H1 (cell line): ENCODE measurements around the gene NLRC3. TPM values are rescaled to one million over a fixed set of nuclear protein-coding genes. Genes with fewer than 3 reads are reported as not detected.

ENCODE experiments used
- CTCF ChIA-PET: fragments of 300-600 bp; sonication (Branson Sonifier 250); formaldehyde crosslinking; loops from one replicate; lab custom pipeline; 2021; ENCODE audit not compliant: partially characterized antibody; lab: Charles Lee
- POLR2A ChIA-PET: fragments of 300-600 bp; sonication (Branson Sonifier 250); formaldehyde crosslinking; loops from one replicate; lab custom pipeline; 2021; ENCODE audit warnings: inconsistent platforms; ENCODE audit not compliant: partially characterized antibody; lab: Charles Lee
- DNase-seq, 2 experiments: peaks; one replicate each; pipeline versions ENCODE4 v3.0.0 to v3.0.0-alpha.2; 2010 to 2022; ENCODE audit warnings: low spot score in 2 of 2, low read depth in 1 of 2, mixed read lengths in 1 of 2
- FAIRE-seq: peaks from 2 replicates; lab custom pipeline; 2011; peaks lifted over from hg19 to GRCh38; lab: Jason Lieb, UNC
- H2AFZ ChIP-seq: 2 replicates; pipeline ENCODE4 v1.8.1; 2012; ENCODE audit warnings: low read length, inconsistent platforms
- H2AK5ac ChIP-seq: 2 replicates; pipeline ENCODE4 v1.6.1; 2013; ENCODE audit warnings: low read depth, low read length
- H2BK120ac ChIP-seq: replicated peaks from 2 replicates; pipeline ENCODE3; 2013; ENCODE audit warnings: low read depth, low read length, inconsistent platforms
- H2BK12ac ChIP-seq: 2 replicates; pipeline ENCODE4 v1.6.1; 2013; ENCODE audit warnings: low read depth, low read length
- H2BK15ac ChIP-seq: 2 replicates; pipeline ENCODE4 v1.6.1; 2013; ENCODE audit warnings: low read length
- H2BK20ac ChIP-seq: 2 replicates; pipeline ENCODE4 v1.6.1; 2013; ENCODE audit warnings: low read length
- H2BK5ac ChIP-seq: 2 replicates; pipeline ENCODE4 v1.6.1; 2013; ENCODE audit warnings: low read depth, low read length
- H3K14ac ChIP-seq: 2 replicates; pipeline ENCODE4 v1.6.1; 2013; ENCODE audit warnings: inconsistent platforms; ENCODE audit not compliant: insufficient read length
- H3K18ac ChIP-seq: 2 replicates; pipeline ENCODE4 v1.6.1; 2013; ENCODE audit warnings: low read length; ENCODE audit errors: extremely low read depth
- H3K23ac ChIP-seq: 2 replicates; pipeline ENCODE4 v1.6.1; 2013; ENCODE audit warnings: inconsistent platforms; ENCODE audit not compliant: insufficient read length
- H3K23me2 ChIP-seq: 2 replicates; pipeline ENCODE4 v1.6.1; 2013; ENCODE audit warnings: low read depth, low read length
- H3K27ac ChIP-seq: 2 replicates; pipeline ENCODE4 v1.6.1; 2011; ENCODE audit warnings: low read depth, low read length, inconsistent platforms
- H3K27me3 ChIP-seq, 4 experiments: replicated peaks in 1 of 4; 1 replicate in 1 of 4; 2 replicates in 3 of 4; pipeline versions ENCODE4 v1.6.1 to v1.8.1; 2011 to 2013; ENCODE audit warnings: low read length in 3 of 4, mild to moderate bottlenecking in 3 of 4, inconsistent platforms in 2 of 4, mixed read lengths in 2 of 4, moderate library complexity in 1 of 4; ENCODE audit not compliant: control insufficient read depth in 3 of 4, insufficient read depth in 3 of 4; ENCODE audit errors: extremely low read depth in 1 of 4
- H3K36me3 ChIP-seq, 4 experiments: 2 replicates each; pipeline versions ENCODE4 v1.6.1 to v1.8.1; 2011 to 2013; ENCODE audit warnings: mild to moderate bottlenecking in 4 of 4, low read length in 3 of 4, moderate library complexity in 2 of 4, control low read depth in 1 of 4, inconsistent platforms in 1 of 4; ENCODE audit not compliant: insufficient read depth in 4 of 4, control insufficient read depth in 2 of 4
- H3K4ac ChIP-seq: replicated peaks from 2 replicates; pipeline ENCODE3; 2013; ENCODE audit warnings: low read length, low read depth, mixed read lengths, inconsistent platforms; ENCODE audit not compliant: insufficient read length
- H3K4me1 ChIP-seq, 4 experiments: replicated peaks in 1 of 4; 1 replicate in 1 of 4; 2 replicates in 3 of 4; pipeline versions ENCODE4 v1.6.1 to v1.8.1; 2011 to 2013; ENCODE audit warnings: low read length in 3 of 4, inconsistent platforms in 2 of 4, mixed read lengths in 1 of 4; ENCODE audit not compliant: insufficient read depth in 4 of 4, control insufficient read depth in 3 of 4
- H3K4me2 ChIP-seq, 2 experiments: 2 replicates each; pipeline versions ENCODE4 v1.6.1 to v1.8.1; 2011 to 2013; ENCODE audit warnings: low read depth in 2 of 2, low read length in 2 of 2, control low read depth in 1 of 2, inconsistent platforms in 1 of 2, mild to moderate bottlenecking in 1 of 2; ENCODE audit not compliant: insufficient read depth in 1 of 2
- H3K4me3 ChIP-seq, 4 experiments: fragments of 200-600, 300-600 bp in 1 of 4; sonication (generic), shearing (Covaris generic), sonication (Bioruptor Twin) in 1 of 4; 2 replicates each; pipeline versions ENCODE4 v1.5.1 to v1.8.1; 2011 to 2016; ENCODE audit warnings: low read length in 4 of 4, low read depth in 3 of 4, control low read depth in 2 of 4, inconsistent platforms in 2 of 4, mild to moderate bottlenecking in 2 of 4, mixed read lengths in 1 of 4, moderate library complexity in 1 of 4; ENCODE audit not compliant: insufficient read depth in 2 of 4; ENCODE audit errors: extremely low read depth in 1 of 4
- H3K56ac ChIP-seq: replicated peaks from 2 replicates; pipeline ENCODE3; 2013; ENCODE audit warnings: low read depth, mild to moderate bottlenecking, mixed read lengths, low read length, inconsistent platforms; ENCODE audit not compliant: insufficient read length
- H3K79me1 ChIP-seq: 2 replicates; pipeline ENCODE4 v1.6.1; 2013; ENCODE audit warnings: low read depth, low read length, control low read depth
- H3K79me2 ChIP-seq, 2 experiments: 2 replicates each; pipeline versions ENCODE4 v1.6.1 to v1.8.1; 2012 to 2013; ENCODE audit warnings: low read length in 2 of 2, mild to moderate bottlenecking in 2 of 2, inconsistent platforms in 1 of 2; ENCODE audit not compliant: insufficient read depth in 2 of 2, control insufficient read depth in 1 of 2
- H3K9ac ChIP-seq, 4 experiments: replicated peaks in 1 of 4; 1 replicate in 1 of 4; 2 replicates in 3 of 4; pipeline versions ENCODE4 v1.6.1 to v1.8.1; 2011 to 2013; ENCODE audit warnings: low read depth in 3 of 4, low read length in 3 of 4, control low read depth in 2 of 4, mild to moderate bottlenecking in 2 of 4, moderate library complexity in 2 of 4, inconsistent platforms in 1 of 4; ENCODE audit errors: extremely low read depth in 1 of 4
- H3K9me3 ChIP-seq, 2 experiments: 2 replicates each; pipeline versions ENCODE4 v1.6.1 to v1.8.1; 2012 to 2013; ENCODE audit warnings: mild to moderate bottlenecking in 2 of 2, moderate library complexity in 2 of 2, control low read depth in 1 of 2, inconsistent platforms in 1 of 2, low read depth in 1 of 2, low read length in 1 of 2, mixed read lengths in 1 of 2; ENCODE audit not compliant: insufficient read depth in 2 of 2
- H4K20me1 ChIP-seq, 2 experiments: replicated peaks in 1 of 2; 2 replicates each; pipeline versions ENCODE3 to v1.8.1; 2011 to 2013; ENCODE audit warnings: inconsistent platforms in 2 of 2, low read length in 2 of 2, mild to moderate bottlenecking in 1 of 2; ENCODE audit not compliant: insufficient read depth in 2 of 2, control insufficient read depth in 1 of 2
- H4K5ac ChIP-seq: 2 replicates; pipeline ENCODE4 v1.6.1; 2013; ENCODE audit warnings: low read length, low read depth, mixed read lengths, inconsistent platforms; ENCODE audit not compliant: insufficient read length
- H4K8ac ChIP-seq: 2 replicates; pipeline ENCODE4 v1.8.0; 2013; ENCODE audit warnings: mild to moderate bottlenecking, moderate library complexity, low read length, inconsistent platforms; ENCODE audit not compliant: insufficient read depth; ENCODE audit errors: extremely low read depth
- H4K91ac ChIP-seq: replicated peaks from 2 replicates; pipeline ENCODE3; 2013; ENCODE audit warnings: low read length, mixed read lengths, inconsistent platforms; ENCODE audit not compliant: insufficient read length
- YY1 ChIP-seq: IDR thresholded peaks from 2 replicates; pipeline ENCODE4 v1.6.1; 2011; ENCODE audit warnings: low read depth, mild to moderate bottlenecking, low read length
- WGBS, 2 experiments: shearing (Covaris generic) in 1 of 2; methylation state at CpG; one replicate each; pipeline versions ENCODE4 v1.1.6 to v1.1.7; 2013 to 2015; ENCODE audit warnings: low lambda C conversion rate in 2 of 2, mixed read lengths in 2 of 2, inconsistent platforms in 1 of 2, low coverage in 1 of 2, missing lambda C conversion rate in 1 of 2; ENCODE audit not compliant: insufficient replicate concordance in 2 of 2, insufficient coverage in 1 of 2, insufficient read length in 1 of 2; ENCODE audit errors: extremely low coverage in 1 of 2, missing lambda C conversion rate in 1 of 2; 5-methylcytosine and 5-hydroxymethylcytosine counted together
- polyA plus RNA-seq, 7 experiments: library from polyadenylated mRNA; depleted of rRNA in 3 of 7; stranded (reverse) in 5 of 7; unstranded in 2 of 7; fragments of >200 nt in 5 of 7; fragments of 200-250 nt in 2 of 7; gene quantifications; 1 replicate in 5 of 7; 2 replicates in 1 of 7; 4 replicates in 1 of 7; pipeline versions ENCODE4 v1.2.1 to v1.2.3, GENCODE V29; 2011 to 2013; ENCODE audit warnings: missing spikeins in 2 of 7, mixed read lengths in 2 of 7
- total RNA-seq: library from RNA; stranded (reverse); fragmentation: NEBNext Ultra II Directional; extraction: Animal tissue kit (Norgen Biotek cat#: 25700); gene quantifications from 2 replicates; pipeline ENCODE4 v1.2.1, GENCODE V29; 2021

NLRC3 gene
- total and polyA plus RNA-seq, 2 of the 8 experiments (the other 6 are each of a cell fraction or from before 2014, with no cell fraction given), result 0.18 to 0.20 TPM

GRCh38 chr16:3503523-3503922, 73.7 kb downstream of the NLRC3 start:
- Histone ChIP-seq H4K5ac (no peak overlapping the region), H3K27me3 (no peaks in the 10 kb centered on the region), H3K27ac (no peak overlapping the region), H4K20me1 (no peaks in the 10 kb centered on the region), H3K9me3 (no peaks in the 10 kb centered on the region), H2BK5ac (no peak overlapping the region), H3K79me2 (no peaks in the 10 kb centered on the region), H3K4me3 (no peak overlapping the region), H3K18ac (no peak overlapping the region), H2AFZ (no peak overlapping the region), H3K36me3 (peaks cover 0 to 8% (median 3%) of the 10 kb centered on the region in 4 experiments; a peak in 4 of 8 replicates), H3K23ac (no peak overlapping the region), H3K4ac (no peak overlapping the region), H3K79me1 (no peaks in the 10 kb centered on the region), H3K14ac (no peak overlapping the region), H4K8ac (no peak overlapping the region), H3K4me2 (no peak overlapping the region), H3K56ac (no peak overlapping the region), H3K23me2 (peaks cover 2% of the 10 kb centered on the region), H2BK15ac (no peak overlapping the region), H3K4me1 (peaks cover 0 to 5% (median 0%) of the 10 kb centered on the region in 4 experiments; a peak in 1 of 7 replicates), H4K91ac (no peak overlapping the region), H3K9ac (no peak overlapping the region), H2BK120ac (no peak overlapping the region), H2AK5ac (no peak overlapping the region), H2BK12ac (no peak overlapping the region), H2BK20ac (no peak overlapping the region)
- CTCF ChIA-PET, result interaction anchor here (0.6 to 0.7 kb wide), 2 partner anchors 87 to 149 kb away, joined by 3 to 5 read pairs; no protein-coding TSS in a partner anchor
- DNase-seq (no peak), FAIRE-seq (no peak)
- 92% methylated on average over 6 of the region's 6 CpGs; no CpG with 5 or more reads in 1 of the 2 experiments for WGBS, 2 experiments
- no peak for TF ChIP-seq YY1
- POLR2A ChIA-PET, result no interaction called here
